Keratinocyte (primary cell): ENCODE measurements around the gene SKP2. TPM values are rescaled to one million over a fixed set of nuclear protein-coding genes. Genes with fewer than 3 reads are reported as not detected.
"Not testable (repeated sequence)": the region's sequence is repeated elsewhere in the genome, so short reads cannot be mapped to it uniquely, and the experiment has no call there.

Experiments
- DNase-seq: peaks from one replicate; pipeline ENCODE4 v3.0.0-alpha.2; 2011; ENCODE audit warnings: low read depth, missing footprints, low spot score
- FAIRE-seq: peaks from 2 replicates; lab custom pipeline; 2011; peaks lifted over from hg19 to GRCh38; lab: Jason Lieb, UNC
- H2AFZ ChIP-seq: 2 replicates; pipeline ENCODE4 v1.6.0; 2012; ENCODE audit warnings: low read length, control low read depth, inconsistent platforms; ENCODE audit not compliant: control insufficient read depth
- H3K27ac ChIP-seq: 2 replicates; pipeline ENCODE4 v1.5.1; 2011; ENCODE audit warnings: low read length; ENCODE audit not compliant: control insufficient read depth, insufficient read depth
- H3K27me3 ChIP-seq: 3 replicates; pipeline ENCODE4 v1.6.0; 2011; ENCODE audit warnings: low read length; ENCODE audit not compliant: control insufficient read depth, insufficient read depth; ENCODE audit errors: extremely low read depth
- H3K36me3 ChIP-seq, 2 experiments: 2 replicates in 1 of 2; 3 replicates in 1 of 2; pipeline ENCODE4 v1.5.1; 2011; ENCODE audit warnings: low read length in 2 of 2, mild to moderate bottlenecking in 1 of 2; ENCODE audit not compliant: control insufficient read depth in 2 of 2, insufficient read depth in 2 of 2; ENCODE audit errors: extremely low read depth in 1 of 2
- H3K4me1 ChIP-seq: 3 replicates; pipeline ENCODE4 v1.5.1; 2011; ENCODE audit warnings: low read length; ENCODE audit not compliant: control insufficient read depth, insufficient read depth; ENCODE audit errors: extremely low read depth
- H3K4me2 ChIP-seq: 3 replicates; pipeline ENCODE4 v1.6.0; 2011; ENCODE audit warnings: low read depth, low read length; ENCODE audit not compliant: control insufficient read depth, insufficient read depth; ENCODE audit errors: extremely low read depth
- H3K4me3 ChIP-seq, 3 experiments: fragments of 200-600 bp in 1 of 3; sonication (generic) in 1 of 3; 2 replicates in 2 of 3; 3 replicates in 1 of 3; pipeline ENCODE4 v1.5.1; 2011 to 2016; ENCODE audit warnings: low read length in 3 of 3, mild to moderate bottlenecking in 3 of 3, control low read depth in 2 of 3, inconsistent platforms in 1 of 3, low read depth in 1 of 3, mixed read lengths in 1 of 3, mixed run types in 1 of 3, moderate library complexity in 1 of 3; ENCODE audit not compliant: control insufficient read depth in 2 of 3, insufficient read depth in 2 of 3; ENCODE audit errors: extremely low read depth in 1 of 3
- H3K79me2 ChIP-seq: 2 replicates; pipeline ENCODE4 v1.6.0; 2012; ENCODE audit warnings: low read length; ENCODE audit not compliant: control insufficient read depth, insufficient read depth
- H3K9ac ChIP-seq: 3 replicates; pipeline ENCODE4 v1.6.0; 2011; ENCODE audit warnings: low read length; ENCODE audit not compliant: control insufficient read depth, insufficient read depth; ENCODE audit errors: extremely low read depth
- H3K9me1 ChIP-seq: 3 replicates; pipeline ENCODE4 v1.6.0; 2011; ENCODE audit warnings: low read length; ENCODE audit not compliant: control insufficient read depth, insufficient read depth; ENCODE audit errors: extremely low read depth
- H3K9me3 ChIP-seq: 2 replicates; pipeline ENCODE4 v1.5.1; 2012; ENCODE audit warnings: low read depth, low read length; ENCODE audit not compliant: control insufficient read depth
- H4K20me1 ChIP-seq: 3 replicates; pipeline ENCODE4 v1.6.0; 2011; ENCODE audit warnings: low read length; ENCODE audit not compliant: control insufficient read depth, insufficient read depth; ENCODE audit errors: extremely low read depth
- EZH2 ChIP-seq: IDR thresholded peaks from one replicate; pipeline ENCODE4 v1.6.1; 2012; ENCODE audit warnings: inconsistent platforms, mild to moderate bottlenecking, low read length, moderate library complexity
- dilution Hi-C: fragments of 300-500 bp; cut with MboI; formaldehyde crosslinking; loops from one replicate; pipeline ENCODE4 v1.7.0; 2020; ENCODE audit warnings: low sequenced_read_pairs; ENCODE audit not compliant: extremely low pct_ligation_motif_present
- polyA plus RNA-seq, 5 experiments: library from polyadenylated mRNA; depleted of rRNA in 3 of 5; stranded (reverse) in 3 of 5; stranded (forward) in 1 of 5; unstranded in 1 of 5; fragments of >200 nt; gene quantifications; 1 replicate in 1 of 5; 2 replicates in 3 of 5; 3 replicates in 1 of 5; pipeline versions ENCODE4 v1.2.1 to v1.2.3, GENCODE V29; 2011 to 2012; ENCODE audit warnings: missing spikeins in 2 of 5, low read depth in 1 of 5, low replicate concordance in 1 of 5
- TF ChIP-seq, protein P1 (sequence below), 3 experiments: IDR thresholded peaks in 1 of 3; conservative IDR thresholded peaks in 1 of 3; optimal IDR thresholded peaks in 1 of 3; 2 replicates in 2 of 3; 3 replicates in 1 of 3; pipeline versions ENCODE3 to v1.5.1; 2011; ENCODE audit warnings: low read length in 3 of 3, mild to moderate bottlenecking in 3 of 3, moderate library complexity in 2 of 3, control low read depth in 1 of 3, inconsistent platforms in 1 of 3; ENCODE audit not compliant: insufficient read depth in 2 of 3; ENCODE audit errors: extremely low read depth in 1 of 3

SKP2 gene
- polyA plus RNA-seq, 1 donor (not counting 4 experiments of a cell fraction or from before 2014, with no cell fraction given) = 34.6 TPM

DNA sequence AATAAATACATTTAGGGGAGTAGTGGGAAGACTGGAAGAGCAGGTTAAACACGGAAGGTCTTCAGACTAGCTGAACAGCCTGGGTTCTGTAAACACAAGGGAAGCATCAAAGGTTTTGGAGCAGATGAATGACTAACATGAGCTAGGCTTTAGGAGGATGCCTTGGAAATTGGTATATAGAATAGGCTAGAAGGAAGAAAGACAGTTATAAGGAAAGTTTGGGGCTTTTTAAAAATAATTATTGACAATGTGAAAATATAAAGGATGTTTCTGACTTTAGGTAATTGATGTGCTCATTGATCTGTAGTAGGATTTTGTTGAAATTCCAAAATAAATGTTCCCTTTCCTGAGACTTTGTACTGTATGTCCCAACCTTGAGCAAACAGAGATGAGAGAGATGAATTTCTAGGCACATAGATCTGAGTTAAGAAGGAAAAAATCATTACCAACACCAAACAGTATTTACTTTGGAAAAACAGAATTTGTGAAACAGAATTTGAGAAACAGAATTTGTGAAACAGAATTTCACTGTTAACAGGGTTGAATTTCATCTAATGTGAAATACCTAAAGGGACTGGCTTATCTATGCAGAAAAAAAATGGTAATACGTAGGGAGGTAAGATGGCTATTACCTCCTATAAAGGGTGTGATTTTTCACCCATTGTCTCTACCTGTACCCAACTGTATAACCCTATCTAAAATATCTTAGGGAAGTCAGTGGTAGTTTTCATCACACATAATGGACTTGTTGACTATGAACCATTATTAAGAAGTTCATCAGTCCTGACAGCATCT is 28.8 kb downstream of the SKP2 start:
- Histone ChIP-seq H4K20me1 (no peaks in the 10 kb centered on the region), H3K27ac (no peak overlapping the region), H3K9ac (no peak overlapping the region), H2AFZ (no peak overlapping the region), H3K4me3 (no peak overlapping the region), H3K36me3 (peaks cover 11 to 13% of the 10 kb centered on the region in 2 experiments), H3K4me2 (no peak overlapping the region), H3K4me1 (no peaks in the 10 kb centered on the region), H3K27me3 (no peaks in the 10 kb centered on the region), H3K9me3 (no peaks in the 10 kb centered on the region), H3K9me1 (no peaks in the 10 kb centered on the region), H3K79me2 (no peaks in the 10 kb centered on the region)
- FAIRE-seq (no peak), DNase-seq (no peak)
- dilution Hi-C loops = no loop called here
- no peak for TF ChIP-seq EZH2
- TF ChIP-seq, protein P1, sequence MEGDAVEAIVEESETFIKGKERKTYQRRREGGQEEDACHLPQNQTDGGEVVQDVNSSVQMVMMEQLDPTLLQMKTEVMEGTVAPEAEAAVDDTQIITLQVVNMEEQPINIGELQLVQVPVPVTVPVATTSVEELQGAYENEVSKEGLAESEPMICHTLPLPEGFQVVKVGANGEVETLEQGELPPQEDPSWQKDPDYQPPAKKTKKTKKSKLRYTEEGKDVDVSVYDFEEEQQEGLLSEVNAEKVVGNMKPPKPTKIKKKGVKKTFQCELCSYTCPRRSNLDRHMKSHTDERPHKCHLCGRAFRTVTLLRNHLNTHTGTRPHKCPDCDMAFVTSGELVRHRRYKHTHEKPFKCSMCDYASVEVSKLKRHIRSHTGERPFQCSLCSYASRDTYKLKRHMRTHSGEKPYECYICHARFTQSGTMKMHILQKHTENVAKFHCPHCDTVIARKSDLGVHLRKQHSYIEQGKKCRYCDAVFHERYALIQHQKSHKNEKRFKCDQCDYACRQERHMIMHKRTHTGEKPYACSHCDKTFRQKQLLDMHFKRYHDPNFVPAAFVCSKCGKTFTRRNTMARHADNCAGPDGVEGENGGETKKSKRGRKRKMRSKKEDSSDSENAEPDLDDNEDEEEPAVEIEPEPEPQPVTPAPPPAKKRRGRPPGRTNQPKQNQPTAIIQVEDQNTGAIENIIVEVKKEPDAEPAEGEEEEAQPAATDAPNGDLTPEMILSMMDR (optimal IDR thresholded peaks at IDR 0.05 in 1 of 3, IDR thresholded peaks at IDR 0.05 in 1 of 3, conservative IDR thresholded peaks at IDR 0.05 in 1 of 3; ENCODE audit: extremely low read depth in 1 of 3, insufficient read depth in 2 of 3, low read length in 3 of 3) = no peak

DNA sequence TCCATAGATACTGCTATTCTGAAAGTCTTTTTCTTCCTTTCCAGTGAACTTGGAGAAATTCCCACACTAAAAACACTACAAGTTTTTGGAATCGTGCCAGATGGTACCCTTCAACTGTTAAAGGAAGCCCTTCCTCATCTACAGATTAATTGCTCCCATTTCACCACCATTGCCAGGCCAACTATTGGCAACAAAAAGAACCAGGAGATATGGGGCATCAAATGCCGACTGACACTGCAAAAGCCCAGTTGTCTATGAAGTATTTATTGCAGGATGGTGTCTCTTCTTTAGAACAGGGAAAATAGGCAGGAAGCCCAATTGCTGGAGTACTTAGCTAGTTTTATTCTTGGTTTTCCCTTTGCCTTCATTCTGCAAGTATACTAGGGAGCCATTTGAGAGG is 29.9 kb downstream of the SKP2 start:
- H3K27me3 ChIP-seq = no peaks in the 10 kb centered on the region
- no peak overlapping the region for H3K9ac ChIP-seq
- no peaks in the 10 kb centered on the region for H3K4me1 ChIP-seq
- H3K4me3 ChIP-seq = no peak overlapping the region
- no peaks in the 10 kb centered on the region for H3K79me2 ChIP-seq
- no peaks in the 10 kb centered on the region for H3K9me1 ChIP-seq
- peaks cover 11 to 13% of the 10 kb centered on the region in 2 experiments for H3K36me3 ChIP-seq
- no peak overlapping the region for H3K27ac ChIP-seq
- DNase-seq (no peak), FAIRE-seq (no peak)
- H2AFZ ChIP-seq = no peak overlapping the region
- TF ChIP-seq, protein P1 (optimal IDR thresholded peaks at IDR 0.05 in 1 of 3, IDR thresholded peaks at IDR 0.05 in 1 of 3, conservative IDR thresholded peaks at IDR 0.05 in 1 of 3; ENCODE audit: extremely low read depth in 1 of 3, insufficient read depth in 2 of 3, low read length in 3 of 3) = no peak
- no peak for TF ChIP-seq EZH2
- H4K20me1 ChIP-seq = no peaks in the 10 kb centered on the region
- no peaks in the 10 kb centered on the region for H3K9me3 ChIP-seq
- no peak overlapping the region for H3K4me2 ChIP-seq
- dilution Hi-C loops = no loop called here

DNA sequence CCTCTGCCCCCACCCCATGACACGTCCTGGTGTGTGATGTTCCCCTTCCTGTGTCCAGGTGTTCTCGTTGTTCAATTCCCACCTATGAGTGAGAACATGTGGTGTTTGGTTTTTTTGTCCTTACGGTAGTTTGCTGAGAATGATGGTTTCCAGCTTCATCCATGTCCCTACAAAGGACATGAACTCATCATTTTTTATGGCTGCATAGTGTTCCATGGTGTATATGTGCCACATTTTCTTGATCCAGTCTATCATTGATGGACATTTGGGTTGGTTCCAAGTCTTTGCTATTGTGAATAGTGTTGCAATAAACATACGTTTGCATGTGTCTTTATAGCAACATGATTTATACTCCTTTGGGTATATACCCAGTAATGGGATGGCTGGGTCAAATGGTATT is 32.5 kb downstream of the SKP2 start:
- dilution Hi-C loops, H3K4me2 ChIP-seq, H3K27me3 ChIP-seq, H3K27ac ChIP-seq, H3K4me1 ChIP-seq, H2AFZ ChIP-seq, H4K20me1 ChIP-seq, H3K79me2 ChIP-seq, H3K36me3 ChIP-seq, FAIRE-seq, H3K4me3 ChIP-seq, H3K9me1 ChIP-seq, H3K9me3 ChIP-seq, H3K9ac ChIP-seq, DNase-seq: not testable (repeated sequence)
